Endothelial cell (in vitro differentiated cells): ENCODE measurements around the gene ZBTB37. TPM values are rescaled to one million over a fixed set of nuclear protein-coding genes. Genes with fewer than 3 reads are reported as not detected.

ENCODE experiments used
- DNase-seq: peaks from one replicate; pipeline ENCODE4 v3.0.0; 2021; ENCODE audit warnings: low spot score
- H3K27ac Mint-ChIP-seq: one replicate; pipeline ENCODE4 v1.8.0; 2021; ENCODE audit warnings: mixed read lengths, inconsistent platforms; ENCODE audit not compliant: unreplicated experiment
- H3K27me3 Mint-ChIP-seq: one replicate; pipeline ENCODE4 v1.8.0; 2021; ENCODE audit warnings: mild to moderate bottlenecking, moderate library complexity, mixed read lengths, inconsistent platforms; ENCODE audit not compliant: unreplicated experiment
- H3K36me3 Mint-ChIP-seq: one replicate; pipeline ENCODE4 v1.8.0; 2021; ENCODE audit warnings: mild to moderate bottlenecking, low read depth, mixed read lengths, inconsistent platforms; ENCODE audit not compliant: unreplicated experiment
- H3K4me1 Mint-ChIP-seq: one replicate; pipeline ENCODE4 v1.8.0; 2021; ENCODE audit warnings: mild to moderate bottlenecking, mixed read lengths, inconsistent platforms; ENCODE audit not compliant: unreplicated experiment
- H3K4me3 Mint-ChIP-seq: one replicate; pipeline ENCODE4 v1.8.0; 2021; ENCODE audit warnings: mild to moderate bottlenecking, mixed read lengths, inconsistent platforms; ENCODE audit not compliant: unreplicated experiment
- H3K9me3 Mint-ChIP-seq: one replicate; pipeline ENCODE4 v1.8.0; 2021; ENCODE audit warnings: mixed read lengths, inconsistent platforms; ENCODE audit not compliant: unreplicated experiment
- total RNA-seq: library from RNA; stranded (reverse); fragmentation: NEBNext Ultra II Directional; extraction: Animal tissue kit (Norgen Biotek cat#: 25700); gene quantifications from one replicate; pipeline ENCODE4 v1.2.1, GENCODE V29; 2021; ENCODE audit not compliant: unreplicated experiment
- TF ChIP-seq, protein P1 (sequence below): fragments of 200-600 bp; sonication (generic); IDR thresholded peaks from one replicate; pipeline ENCODE4 v1.5.0; 2021; ENCODE audit warnings: antibody characterized with exemption; ENCODE audit not compliant: unreplicated experiment

The ZBTB37 gene
- total RNA-seq, 1 donor from 2014 or later: 10.1 TPM

DNA sequence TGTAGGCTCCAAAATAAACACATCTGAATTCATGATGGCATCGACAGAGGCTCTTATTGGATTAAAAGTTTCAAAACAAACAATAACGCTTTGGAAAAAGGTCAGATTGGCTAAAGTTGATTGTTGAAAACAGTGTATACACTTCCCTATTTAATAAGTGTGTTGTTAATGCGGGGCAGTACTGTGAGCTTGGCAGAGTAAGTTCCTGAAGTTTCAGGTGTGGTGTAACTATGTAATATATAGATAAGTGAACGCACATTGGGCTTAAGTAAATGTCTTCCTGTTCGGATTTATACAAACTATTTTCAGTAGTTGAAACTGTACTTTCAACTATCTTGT is 810 bp downstream of the ZBTB37 start:
- Mint-ChIP-seq H3K4me3 (peak overlapping the region; percentile 88), H3K9me3 (no peaks in the 10 kb centered on the region), H3K4me1 (peaks cover 41% of the 10 kb centered on the region), H3K27ac (peak overlapping the region; percentile 93), H3K27me3 (peaks cover 15% of the 10 kb centered on the region), H3K36me3 (peaks cover 31% of the 10 kb centered on the region)
- DNase-seq: no peak
- TF ChIP-seq, protein P1, sequence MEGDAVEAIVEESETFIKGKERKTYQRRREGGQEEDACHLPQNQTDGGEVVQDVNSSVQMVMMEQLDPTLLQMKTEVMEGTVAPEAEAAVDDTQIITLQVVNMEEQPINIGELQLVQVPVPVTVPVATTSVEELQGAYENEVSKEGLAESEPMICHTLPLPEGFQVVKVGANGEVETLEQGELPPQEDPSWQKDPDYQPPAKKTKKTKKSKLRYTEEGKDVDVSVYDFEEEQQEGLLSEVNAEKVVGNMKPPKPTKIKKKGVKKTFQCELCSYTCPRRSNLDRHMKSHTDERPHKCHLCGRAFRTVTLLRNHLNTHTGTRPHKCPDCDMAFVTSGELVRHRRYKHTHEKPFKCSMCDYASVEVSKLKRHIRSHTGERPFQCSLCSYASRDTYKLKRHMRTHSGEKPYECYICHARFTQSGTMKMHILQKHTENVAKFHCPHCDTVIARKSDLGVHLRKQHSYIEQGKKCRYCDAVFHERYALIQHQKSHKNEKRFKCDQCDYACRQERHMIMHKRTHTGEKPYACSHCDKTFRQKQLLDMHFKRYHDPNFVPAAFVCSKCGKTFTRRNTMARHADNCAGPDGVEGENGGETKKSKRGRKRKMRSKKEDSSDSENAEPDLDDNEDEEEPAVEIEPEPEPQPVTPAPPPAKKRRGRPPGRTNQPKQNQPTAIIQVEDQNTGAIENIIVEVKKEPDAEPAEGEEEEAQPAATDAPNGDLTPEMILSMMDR: no peak

DNA sequence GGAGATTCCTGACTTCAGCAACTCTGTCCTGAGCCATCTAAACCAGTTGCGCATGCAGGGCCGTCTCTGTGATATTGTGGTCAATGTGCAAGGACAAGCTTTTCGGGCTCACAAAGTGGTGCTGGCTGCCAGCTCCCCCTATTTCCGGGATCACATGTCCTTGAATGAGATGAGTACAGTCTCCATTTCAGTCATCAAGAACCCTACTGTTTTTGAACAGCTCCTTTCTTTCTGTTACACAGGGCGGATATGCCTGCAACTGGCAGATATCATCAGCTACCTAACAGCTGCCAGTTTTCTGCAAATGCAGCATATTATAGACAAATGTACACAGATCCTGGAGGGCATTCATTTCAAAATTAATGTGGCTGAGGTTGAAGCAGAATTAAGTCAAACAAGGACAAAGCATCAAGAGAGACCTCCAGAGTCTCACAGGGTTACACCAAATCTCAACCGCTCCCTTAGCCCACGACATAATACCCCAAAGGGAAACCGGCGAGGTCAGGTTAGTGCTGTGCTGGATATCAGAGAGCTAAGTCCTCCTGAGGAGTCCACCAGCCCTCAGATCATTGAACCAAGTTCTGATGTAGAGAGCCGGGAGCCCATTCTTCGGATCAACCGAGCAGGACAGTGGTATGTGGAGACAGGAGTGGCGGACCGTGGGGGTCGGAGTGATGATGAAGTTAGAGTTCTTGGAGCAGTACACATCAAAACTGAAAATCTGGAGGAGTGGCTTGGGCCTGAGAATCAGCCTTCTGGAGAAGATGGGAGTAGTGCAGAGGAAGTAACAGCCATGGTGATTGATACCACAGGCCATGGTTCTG is 2.3 kb downstream of the ZBTB37 start:
- Mint-ChIP-seq H3K27ac (no peak overlapping the region), H3K4me3 (no peak overlapping the region), H3K27me3 (peaks cover 14% of the 10 kb centered on the region), H3K9me3 (no peaks in the 10 kb centered on the region), H3K36me3 (peaks cover 21% of the 10 kb centered on the region), H3K4me1 (peaks cover 32% of the 10 kb centered on the region)
- no peak for DNase-seq
- TF ChIP-seq, protein P1: no peak

DNA sequence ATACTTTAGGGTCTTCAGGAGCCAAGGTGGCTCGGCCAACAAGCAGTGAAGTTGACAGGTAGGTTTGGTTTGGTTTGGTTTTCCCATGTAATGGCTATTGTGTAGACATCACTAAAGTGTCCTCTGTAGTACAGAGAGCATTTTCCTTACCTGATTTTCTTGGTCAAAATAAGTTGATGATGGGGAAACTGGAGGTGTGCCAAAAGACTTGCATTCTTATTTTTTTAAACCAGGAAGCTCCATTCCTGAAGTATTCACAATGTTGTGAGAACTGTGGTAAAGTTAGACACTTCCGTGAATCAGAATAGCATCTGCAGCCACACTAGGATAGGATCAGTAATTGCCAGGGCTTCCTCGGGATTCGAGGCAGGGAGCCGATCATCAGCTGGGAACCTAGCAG is 2.9 kb downstream of the ZBTB37 start:
- Mint-ChIP-seq H3K27me3 (peaks cover 14% of the 10 kb centered on the region), H3K4me1 (peaks cover 27% of the 10 kb centered on the region), H3K4me3 (no peak overlapping the region), H3K27ac (no peak overlapping the region), H3K9me3 (no peaks in the 10 kb centered on the region), H3K36me3 (peaks cover 14% of the 10 kb centered on the region)
- TF ChIP-seq, protein P1: no peak
- no peak for DNase-seq

DNA sequence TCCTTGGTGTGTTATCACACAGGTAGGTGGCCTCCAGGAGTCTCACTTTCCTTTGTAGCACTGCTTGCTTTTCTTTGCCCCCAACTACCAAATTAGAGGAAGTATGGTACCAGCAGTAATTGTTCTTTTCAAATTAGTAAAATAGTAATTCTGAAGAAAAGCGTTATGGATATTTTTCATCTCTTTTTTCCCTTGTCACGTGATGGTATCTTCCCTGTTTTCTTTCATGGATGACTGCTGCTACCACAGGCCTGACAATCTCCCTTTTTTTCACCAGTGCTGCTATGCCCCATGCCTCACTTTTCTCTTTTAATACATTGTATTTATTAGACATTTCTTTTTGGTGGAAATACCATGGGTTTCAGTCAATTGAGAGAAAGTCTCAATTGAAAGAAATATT is 3.3 kb downstream of the ZBTB37 start:
- no peak for DNase-seq
- Mint-ChIP-seq H3K27ac (peak overlapping the region; percentile 44), H3K9me3 (no peaks in the 10 kb centered on the region), H3K27me3 (peaks cover 14% of the 10 kb centered on the region), H3K36me3 (peaks cover 10% of the 10 kb centered on the region), H3K4me1 (peaks cover 22% of the 10 kb centered on the region), H3K4me3 (peak overlapping the region; percentile 27)
- TF ChIP-seq, protein P1: no peak

DNA sequence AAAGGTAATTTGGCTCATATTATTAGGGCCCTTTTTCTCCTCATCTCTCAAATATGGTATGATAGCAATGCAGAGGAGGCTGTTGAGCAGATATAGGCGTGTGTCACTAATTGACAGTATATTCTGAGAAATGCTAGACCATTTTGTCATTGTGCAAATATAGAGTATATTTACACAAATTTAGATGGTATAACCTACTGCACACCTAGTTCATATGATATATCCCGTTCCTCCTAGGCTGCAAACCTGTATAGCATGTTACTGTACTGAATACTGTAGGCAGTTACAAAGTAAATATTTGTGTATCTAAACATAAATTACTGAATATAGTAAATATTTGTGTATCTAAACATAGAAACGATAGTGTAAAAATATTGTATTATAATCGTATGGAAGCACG is 8.6 kb downstream of the ZBTB37 start:
- Mint-ChIP-seq H3K4me1 (peaks cover 18% of the 10 kb centered on the region), H3K27me3 (peaks cover 3% of the 10 kb centered on the region), H3K4me3 (no peak overlapping the region), H3K36me3 (no peaks in the 10 kb centered on the region), H3K27ac (no peak overlapping the region), H3K9me3 (no peaks in the 10 kb centered on the region)
- no peak for DNase-seq
- TF ChIP-seq, protein P1: no peak
